ENCODE measurements around the gene TGFB1I1. TPM values are rescaled to one million over a fixed set of nuclear protein-coding genes. Genes with fewer than 3 reads are reported as not detected.

Gene TGFB1I1
- total and polyA plus RNA-seq, 2 of the 13 experiments (the other 11 are each of a cell fraction or from before 2014, with no cell fraction given): 0.80 to 2.9 TPM

GRCh38 chr16:31505483-31505882 is 33.5 kb downstream of the TGFB1I1 start:
- intact Hi-C loops (cut with micrococcal nuclease; ENCODE audit: unreplicated experiment) (loop anchor here (5.0 kb wide), 1 partner anchor 367 kb away; the partner anchor contains the start of gene ZNF267), in situ Hi-C loops (cut with HindIII; ENCODE audit: extremely low pct_ligation_motif_present, low pct_unique_long_range_greater_than_20kb) (no loop called here)
- Histone ChIP-seq H3K27ac (ENCODE audit: extremely low read length, insufficient read depth, low read length) (no peak overlapping the region), H3K9ac (ENCODE audit: insufficient read depth, low read depth, low read length) (no peak overlapping the region), H3K79me2 (ENCODE audit: insufficient read depth, low read length) (peaks cover 18% of the 10 kb centered on the region), H3K36me3 (replicated peaks in 1 of 2; ENCODE audit: control insufficient read depth in 1 of 2, insufficient read depth in 2 of 2, low read length in 2 of 2) (peaks cover 0 to 11% of the 10 kb centered on the region in 2 experiments; a peak in 2 of 5 replicates), H3K4me2 (ENCODE audit: low read depth, low read length) (no peak overlapping the region), H3K4me1 (ENCODE audit: insufficient read depth, low read length) (peaks cover 63% of the 10 kb centered on the region), H2AFZ (ENCODE audit: low read length) (no peak overlapping the region), H3K9me3 (ENCODE audit: low read length) (no peaks in the 10 kb centered on the region), H4K20me1 (ENCODE audit: insufficient read depth, low read length) (no peaks in the 10 kb centered on the region), H3K27me3 (ENCODE audit: control insufficient read depth in 1 of 2, insufficient read depth in 2 of 2, low read length in 2 of 2) (no peaks in the 10 kb centered on the region; a peak in 1 of 5 replicates), H3K4me3 (replicated peaks in 1 of 3; ENCODE audit: insufficient read depth in 1 of 3, low read depth in 2 of 3, low read length in 3 of 3) (no peak overlapping the region)
- ChIA-PET CTCF (ENCODE audit: low intra/inter-chr PET ratio, low total read pairs) (no interaction called here), POLR2A (no interaction called here)
- no peak for DNase-seq (ENCODE audit: low spot score)
- WGBS (ENCODE audit: low lambda C conversion rate): 99% methylated on average over 4 of the region's 4 CpGs
- no TSS peak for BruUV-seq (replicated peaks)
- ATAC-seq: no peak
- TF ChIP-seq DR1 (CRISPR knock-in tag; IDR thresholded peaks at IDR 0.05): no peak
- no peak for TF ChIP-seq SRSF4 (IDR thresholded peaks at IDR 0.05; ENCODE audit: low read depth, low read length, poor library complexity, severe bottlenecking)
- no peak for TF ChIP-seq PCBP1 (IDR thresholded peaks at IDR 0.05; ENCODE audit: borderline replicate concordance, low read depth, low read length)
- no peak for TF ChIP-seq ARID2 (CRISPR knock-in tag; IDR thresholded peaks at IDR 0.05; ENCODE audit: borderline replicate concordance)
- TF ChIP-seq ZNF296 (CRISPR knock-in tag; conservative IDR thresholded peaks at IDR 0.05): no peak
- no peak for TF ChIP-seq BCL3 (CRISPR knock-in tag; IDR thresholded peaks at IDR 0.05)
- TF ChIP-seq SYNCRIP (IDR thresholded peaks at IDR 0.05; ENCODE audit: insufficient read depth, low read depth, low read length): no peak
- TF ChIP-seq SP2 (CRISPR knock-in tag; IDR thresholded peaks at IDR 0.05): no peak
- no peak for TF ChIP-seq ZNF609 (CRISPR knock-in tag; IDR thresholded peaks at IDR 0.05; ENCODE audit: borderline replicate concordance)
- no peak for TF ChIP-seq CHCHD3 (CRISPR knock-in tag; IDR thresholded peaks at IDR 0.05)
- TF ChIP-seq ATAD3A (CRISPR knock-in tag; IDR thresholded peaks at IDR 0.05): no peak
- no peak for TF ChIP-seq ZFP62 (CRISPR knock-in tag; IDR thresholded peaks at IDR 0.05)
- TF ChIP-seq HMG20A (CRISPR knock-in tag; IDR thresholded peaks at IDR 0.05; ENCODE audit: borderline replicate concordance): no peak
- TF ChIP-seq ELK4 (CRISPR knock-in tag; IDR thresholded peaks at IDR 0.05; ENCODE audit: borderline replicate concordance): no peak
- TF ChIP-seq PRPF4 (IDR thresholded peaks at IDR 0.05; ENCODE audit: low read depth, low read length, poor library complexity, severe bottlenecking): no peak
- no peak for FAIRE-seq
